COLO829 (cell line): Measurements from ENCODE around the gene CASP5.

Experiments used
- DNase-seq: peaks from one replicate; pipeline ENCODE4 v3.0.0; 2012; ENCODE audit warnings: low spot score

The CASP5 gene

DNA sequence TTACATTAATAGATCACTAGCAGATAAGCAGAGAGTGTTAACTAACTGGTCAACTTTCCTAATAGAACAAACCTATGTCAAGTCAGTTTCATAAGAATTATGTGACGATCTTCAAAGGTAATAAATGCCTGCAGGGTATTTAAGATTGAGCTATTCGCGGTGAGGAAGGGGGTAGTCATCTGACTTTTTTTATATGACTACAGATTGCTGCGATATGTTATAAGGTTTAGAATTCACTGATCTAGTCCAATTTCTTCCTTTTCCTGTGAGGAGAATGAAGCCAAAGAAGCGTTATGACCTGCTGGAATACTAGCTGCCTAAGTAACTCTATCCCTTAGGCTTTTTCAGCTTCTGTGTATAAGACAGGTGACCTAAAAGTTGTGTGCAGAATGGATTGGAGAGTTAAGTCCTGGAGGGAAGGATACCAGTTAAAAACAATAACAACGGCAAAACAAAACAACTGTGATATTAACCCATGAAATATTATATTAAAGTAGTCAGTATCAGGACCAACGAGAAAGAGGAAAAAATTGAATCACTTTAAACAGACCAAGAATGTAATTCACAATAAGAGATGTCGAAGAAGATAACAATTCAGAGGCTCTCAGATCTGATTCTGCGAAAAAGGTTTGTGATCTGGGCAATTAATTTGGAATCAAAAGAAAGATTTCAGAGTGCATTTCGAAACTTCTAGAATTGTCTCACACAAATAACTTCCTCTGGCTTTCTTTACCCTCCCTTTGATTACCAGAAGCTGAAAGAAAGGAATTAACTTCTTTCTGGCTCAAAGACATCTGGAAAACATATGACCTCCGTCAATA, 55.2 kb downstream of the CASP5 start:
- DNase-seq, result peak; percentile 3

DNA sequence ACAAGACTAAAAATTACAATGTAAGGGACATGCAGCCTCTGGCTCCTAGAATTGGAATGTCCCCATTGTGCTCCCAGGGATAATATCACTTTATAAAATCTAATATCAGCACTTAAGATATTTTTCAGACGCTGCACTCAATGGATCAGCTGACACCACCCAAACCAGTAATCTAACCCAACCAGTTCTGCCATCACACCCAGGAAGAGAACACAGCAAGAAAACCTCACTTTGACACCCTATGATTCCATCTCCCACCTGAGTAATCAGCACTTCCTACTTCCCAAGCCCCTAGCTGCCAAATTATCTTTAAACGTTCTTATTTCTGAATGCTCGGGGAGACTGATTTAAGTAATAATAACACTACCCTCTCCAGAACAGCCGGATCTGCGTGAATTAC, 57.2 kb downstream of the CASP5 start:
- DNase-seq, result no peak

DNA sequence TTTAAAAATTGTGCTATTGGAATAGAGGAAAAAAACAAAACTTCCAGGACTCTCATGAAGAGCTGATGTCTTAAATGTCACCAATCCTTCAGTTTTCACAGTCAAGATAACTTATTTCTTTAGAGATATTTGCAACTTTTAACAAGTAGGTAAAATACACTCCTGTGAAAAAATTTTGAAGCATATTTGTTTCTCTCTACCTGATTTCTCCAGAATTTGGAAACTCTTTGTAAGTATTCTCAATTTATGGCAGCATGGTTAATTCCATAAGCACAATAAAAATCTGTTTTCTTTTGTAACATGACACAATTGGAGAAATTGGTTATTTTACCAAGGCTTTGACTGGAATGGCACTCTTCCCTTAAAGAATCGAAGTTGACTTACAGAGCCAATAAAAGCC, 58.7 kb downstream of the CASP5 start:
- DNase-seq, result no peak

DNA sequence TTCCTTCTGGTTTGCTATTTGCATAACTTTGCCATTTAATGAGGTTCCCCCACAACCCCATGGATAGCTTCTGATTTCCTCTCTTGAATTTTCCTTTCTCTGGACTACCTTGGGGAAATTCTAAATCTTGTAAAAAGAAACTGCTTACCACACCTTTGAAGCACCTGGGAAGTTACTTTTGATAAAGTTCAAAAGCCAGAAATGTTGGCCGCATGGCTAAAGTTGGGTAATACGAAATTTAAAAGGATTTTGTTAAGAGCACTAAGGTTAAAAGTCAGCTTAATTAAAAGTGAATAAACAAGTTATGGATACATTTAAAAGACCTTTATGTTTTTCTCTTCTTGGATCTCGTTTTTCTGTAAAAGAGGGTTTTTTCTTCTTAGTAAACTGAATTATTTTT, 60.1 kb downstream of the CASP5 start:
- no peak for DNase-seq

DNA sequence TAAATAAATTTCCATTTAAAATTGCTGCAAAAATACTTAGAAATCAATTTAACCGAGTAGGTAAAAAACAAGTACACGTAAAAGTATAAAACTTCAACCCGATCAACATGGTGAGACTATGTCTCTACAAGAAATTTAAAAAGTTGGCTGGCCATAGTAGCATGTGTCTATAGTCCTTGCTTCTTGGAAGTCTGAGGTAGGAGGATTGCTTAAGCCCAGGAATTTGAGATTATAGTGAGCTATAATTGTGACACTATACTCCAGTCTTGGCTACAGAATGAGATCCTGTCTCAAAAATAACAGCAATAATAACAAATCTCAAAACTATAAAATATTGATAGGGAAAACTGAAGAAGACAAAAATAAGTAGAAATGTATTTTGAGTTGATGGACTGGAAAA, 65.7 kb downstream of the CASP5 start:
- DNase-seq, result no peak

DNA sequence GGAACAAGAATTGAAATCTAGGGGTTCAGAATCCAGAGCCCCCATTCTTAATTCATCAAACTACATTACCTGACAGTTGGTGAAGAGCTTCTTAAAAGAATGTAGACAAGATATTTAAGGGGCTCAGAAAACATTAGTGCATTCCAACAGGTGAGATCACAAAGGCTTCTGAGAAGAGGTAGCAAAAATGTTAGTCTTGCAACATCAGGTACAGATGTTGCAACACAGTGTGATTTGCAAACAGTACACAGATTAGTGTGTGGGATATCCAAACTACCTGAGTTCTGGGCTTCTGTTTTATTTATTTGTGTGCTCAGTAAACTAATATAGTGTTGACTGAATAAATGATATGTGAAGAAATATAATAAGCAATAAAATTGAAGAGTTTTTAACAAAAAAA, 66.4 kb downstream of the CASP5 start:
- no peak for DNase-seq

DNA sequence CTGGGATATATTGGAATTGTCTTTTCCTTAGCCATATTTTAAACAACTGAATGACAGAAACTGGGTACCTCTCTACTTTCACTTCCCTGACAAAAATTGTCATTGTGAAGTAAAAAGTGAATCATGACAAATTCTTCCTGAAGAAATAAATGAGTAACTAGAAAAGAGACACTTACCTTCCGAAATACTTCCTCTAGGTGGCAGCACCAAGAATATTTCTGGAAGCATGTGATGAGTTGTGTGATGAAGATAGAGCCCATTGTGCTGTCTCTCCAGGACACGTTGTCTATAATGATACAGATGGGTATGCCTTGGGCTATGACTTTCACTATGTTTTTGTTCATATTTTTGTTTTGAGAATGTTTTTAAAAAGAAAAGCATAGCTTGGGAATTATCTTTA, 76.1 kb downstream of the CASP5 start:
- DNase-seq, result peak; percentile 41
